8988T (cell line): ENCODE data around the gene ITGA5.

Experiments
- DNase-seq: peaks from one replicate; pipeline ENCODE4 v3.0.0; 2011

The ITGA5 gene

DNA sequence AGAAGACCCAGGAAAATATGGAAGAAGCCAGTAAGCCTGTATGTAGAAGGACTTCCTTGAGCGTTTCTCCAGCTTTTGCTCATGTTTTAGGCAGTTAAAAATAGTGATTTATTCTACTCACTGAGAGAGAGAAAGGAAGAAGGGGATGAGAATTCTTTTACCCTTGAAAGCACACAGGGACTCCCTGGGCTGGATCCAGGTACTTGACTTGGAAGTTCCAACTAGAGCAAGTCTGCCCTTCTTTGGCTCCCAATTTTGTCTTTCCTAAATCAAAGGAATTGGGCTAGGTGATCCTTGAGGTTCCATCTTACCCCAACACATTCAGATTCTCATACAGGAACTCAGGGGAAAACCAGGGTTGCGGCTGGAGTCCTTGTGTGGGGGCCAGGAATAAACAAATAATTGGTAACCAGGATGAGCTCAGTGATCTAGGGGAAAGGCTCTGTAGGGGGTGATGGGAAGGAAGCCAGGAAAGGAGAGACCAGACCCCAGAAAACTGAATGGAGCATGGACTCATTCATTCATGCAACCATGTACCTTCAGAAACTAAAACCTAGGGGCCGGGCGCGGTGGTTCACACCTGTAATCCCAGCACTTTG, 11.5 kb upstream of the ITGA5 start:
- DNase-seq, result no peak

DNA sequence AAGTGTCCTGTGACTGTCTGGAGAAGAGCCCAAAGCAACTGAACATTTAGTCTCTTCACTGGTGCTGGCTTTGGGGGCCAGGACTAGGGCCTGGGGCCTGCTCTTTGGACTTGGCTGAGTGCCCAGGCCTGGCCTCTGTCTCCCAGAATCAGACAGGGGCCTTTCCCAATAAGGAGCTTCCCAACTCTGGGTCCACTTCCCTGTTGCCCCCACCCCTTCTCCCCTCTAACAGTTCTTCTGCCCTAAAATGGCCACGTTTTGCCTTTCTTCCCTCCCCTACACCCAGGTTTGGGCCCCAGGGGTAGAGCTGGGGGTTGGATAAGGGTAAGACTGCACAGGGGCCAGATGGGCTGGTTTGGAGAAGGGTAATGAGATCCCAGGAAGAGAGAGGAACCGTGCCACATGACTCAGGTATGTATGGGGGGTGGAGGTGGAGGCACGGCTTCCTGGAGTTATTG, 10.0 kb upstream of the ITGA5 start:
- DNase-seq, result no peak

DNA sequence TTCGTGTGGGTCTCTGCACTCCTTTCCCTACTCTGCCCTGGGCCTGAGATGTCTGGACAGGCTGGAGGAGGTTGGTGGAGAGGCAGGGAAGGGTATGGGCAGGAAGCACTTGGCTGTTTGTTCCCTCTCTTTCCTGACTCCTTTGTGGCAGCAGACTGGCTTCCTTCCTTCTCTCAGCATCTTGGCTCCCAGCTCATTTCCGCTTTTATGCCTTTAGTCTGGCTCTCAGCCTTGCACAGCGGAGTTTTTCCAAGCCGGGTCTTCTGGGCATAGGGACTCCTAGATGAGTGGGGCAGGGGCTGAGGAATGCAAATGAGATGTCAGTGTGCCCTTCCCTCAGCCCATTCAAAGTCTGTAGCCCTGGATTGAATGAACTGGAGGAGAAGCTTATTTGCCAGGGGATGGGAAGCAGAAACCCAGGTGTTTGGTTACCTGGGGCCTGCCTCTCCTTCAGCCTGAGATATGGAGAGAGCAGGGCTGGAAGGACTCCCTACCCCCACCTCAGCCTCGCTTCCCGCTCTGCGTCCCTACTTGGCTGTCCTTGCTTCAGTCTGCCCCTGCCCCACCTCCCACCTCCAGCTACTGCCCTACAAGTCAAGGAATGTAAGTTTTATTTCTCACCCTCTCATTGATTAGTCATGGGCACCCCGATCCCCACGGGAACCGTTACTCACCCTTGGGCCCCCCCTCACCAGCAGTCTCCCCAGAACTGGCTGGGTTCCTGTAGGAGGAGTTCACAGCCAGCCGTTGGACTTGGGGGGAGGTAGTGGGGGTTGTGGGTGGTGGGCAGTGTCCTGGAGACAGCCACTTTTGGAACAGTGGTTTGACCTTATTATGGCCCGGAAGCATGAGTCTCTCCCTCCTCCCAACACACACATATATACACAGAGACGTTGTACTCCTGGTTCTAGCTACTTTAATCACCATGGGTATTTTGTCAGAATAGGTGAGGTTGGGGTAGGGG, 9.3 kb upstream of the ITGA5 start:
- DNase-seq, result no peak

GRCh38 chr12:54427106-54427505, 8.0 kb upstream of the ITGA5 start:
- DNase-seq, result no peak

- no peak for DNase-seq
Observed at GRCh38 chr12:54426690-54427089, 7.6 kb upstream of the ITGA5 start.

DNA sequence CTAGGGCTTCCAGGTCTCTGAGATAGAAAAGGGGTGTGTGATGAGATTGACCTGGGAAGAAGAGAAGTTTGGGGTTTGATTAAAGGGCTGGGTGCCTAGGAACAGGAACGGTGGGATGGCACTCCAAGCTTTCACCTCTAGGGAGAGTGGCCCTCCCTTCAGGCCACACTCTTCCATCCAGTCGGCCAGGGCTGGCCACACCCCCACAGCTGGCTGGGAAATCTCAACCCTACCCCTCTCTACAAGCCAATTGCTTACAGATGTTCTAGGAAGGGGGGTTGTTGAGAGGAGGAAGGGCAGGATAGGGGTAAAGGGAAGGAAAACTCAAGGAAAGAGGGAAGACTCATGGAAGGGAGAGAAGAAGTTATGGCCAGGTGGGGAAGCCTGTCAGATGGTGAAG, 6.6 kb upstream of the ITGA5 start:
- no peak for DNase-seq

DNA sequence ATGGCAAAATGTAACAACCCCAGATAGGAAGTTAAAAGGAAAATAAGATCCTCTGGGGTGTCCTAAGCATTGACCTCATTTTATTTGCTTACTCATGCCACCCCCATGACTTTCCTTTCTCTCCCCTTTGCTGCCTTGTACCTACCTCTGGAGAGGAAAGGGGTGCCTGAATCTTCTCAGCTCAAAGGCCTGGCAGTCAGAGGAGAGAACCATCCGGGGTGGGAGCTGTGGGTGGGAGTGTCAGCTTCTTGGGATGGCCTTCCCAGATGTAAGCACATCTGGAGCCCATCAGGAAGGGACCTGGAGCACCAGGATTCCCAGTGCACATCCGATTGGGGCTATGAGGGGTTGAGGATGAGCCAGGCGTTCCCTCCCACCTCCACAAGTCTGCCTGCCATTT, 5.2 kb upstream of the ITGA5 start:
- no peak for DNase-seq

GRCh38 chr12:54423816-54424150, 4.7 kb upstream of the ITGA5 start:
- DNase-seq, result no peak

- DNase-seq, result no peak
Observed at GRCh38 chr12:54421879-54422250, 2.8 kb upstream of the ITGA5 start.

- no peak for DNase-seq
Observed at GRCh38 chr12:54421175-54421878, 2.3 kb upstream of the ITGA5 start.

DNA sequence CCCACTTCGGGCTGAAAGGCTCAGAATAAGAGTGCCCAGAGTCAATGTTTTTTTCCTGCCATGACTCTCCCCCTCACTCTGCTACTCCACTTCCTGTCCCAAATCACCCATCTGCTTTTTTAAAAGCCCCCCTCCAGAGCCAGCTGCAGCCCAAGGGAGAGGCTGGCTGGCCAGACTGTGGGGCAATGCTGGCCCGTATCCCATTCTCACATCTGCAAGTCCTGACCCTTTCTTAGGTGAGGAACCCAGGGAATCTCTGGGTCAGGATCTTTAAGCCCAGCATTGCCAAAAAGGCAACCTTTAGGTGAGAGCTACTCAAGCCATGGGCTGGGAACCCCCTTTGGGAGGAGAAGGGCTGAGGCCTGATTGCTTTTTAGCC, 1.7 kb upstream of the ITGA5 start:
- DNase-seq, result no peak

DNA sequence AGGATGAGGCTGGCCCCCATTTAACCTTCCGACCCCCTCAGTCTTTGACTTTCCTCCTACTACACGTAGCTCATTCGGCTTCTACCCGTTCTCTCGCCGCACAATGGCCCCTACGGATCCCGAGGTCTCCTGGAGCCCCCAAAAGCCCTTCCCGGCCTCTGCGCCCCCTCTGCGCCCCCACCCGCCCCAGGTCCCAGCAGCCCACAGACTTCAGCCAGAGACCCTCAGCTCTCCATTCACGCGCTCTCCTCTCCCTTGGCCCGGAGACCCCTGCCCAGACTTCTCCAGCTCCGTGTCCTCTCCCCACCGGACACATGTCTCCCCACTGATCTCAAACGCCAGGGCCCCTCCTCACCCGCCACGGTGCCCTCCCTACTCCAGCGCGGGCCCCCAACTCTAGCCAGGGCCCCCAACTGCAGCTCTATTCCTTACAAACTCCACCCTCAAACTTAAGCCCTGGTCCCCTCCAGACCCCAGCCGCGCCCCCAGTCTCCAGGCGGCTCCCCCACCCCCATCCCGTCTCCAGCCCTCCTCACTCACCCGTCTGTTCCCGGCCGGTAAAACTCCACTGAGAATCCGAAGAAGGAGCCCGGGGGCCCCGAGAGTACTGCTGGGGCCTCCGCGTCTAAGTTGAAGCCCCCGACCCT, 502 bp downstream of the ITGA5 start:
- DNase-seq, result no peak

GRCh38 chr12:54417712-54418440, 1.2 kb downstream of the ITGA5 start:
- DNase-seq, result no peak

GRCh38 chr12:54416687-54417603, 2.1 kb downstream of the ITGA5 start:
- no peak for DNase-seq

DNA sequence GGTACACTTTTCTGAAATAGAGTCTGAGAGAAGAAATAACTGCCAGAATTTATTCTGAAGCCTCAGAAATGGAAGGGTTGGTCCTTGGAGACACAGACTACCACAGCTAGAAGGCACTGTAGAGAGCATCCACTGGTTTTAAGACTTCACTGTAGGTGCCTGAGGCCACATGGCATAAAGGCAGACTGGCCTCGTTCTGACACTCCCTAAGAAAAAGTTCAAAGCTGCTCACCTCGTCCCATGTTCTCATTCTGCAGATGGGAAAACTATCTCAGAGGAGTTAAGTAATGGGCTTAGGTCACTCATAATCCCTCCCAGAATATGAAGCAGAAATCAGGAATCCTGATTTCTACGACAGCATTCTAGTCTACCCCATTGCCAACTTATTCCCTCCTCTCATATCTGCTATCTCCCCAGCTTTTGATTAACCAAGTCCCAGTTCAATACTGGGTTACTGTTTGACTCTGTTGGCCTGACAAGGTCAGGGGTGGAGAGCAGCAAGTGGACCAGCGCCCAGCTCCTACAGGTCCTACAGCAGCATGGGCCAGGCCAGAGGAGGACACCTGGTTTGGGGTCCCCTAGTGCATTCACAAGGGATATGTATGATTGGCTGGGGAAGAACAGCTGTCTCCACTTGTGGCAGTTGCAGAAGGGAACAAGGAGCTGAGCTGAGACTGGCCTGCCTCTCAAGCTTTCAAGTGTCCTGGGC, 3.7 kb downstream of the ITGA5 start:
- no peak for DNase-seq

- DNase-seq, result no peak
Observed at GRCh38 chr12:54413284-54414190, 5.5 kb downstream of the ITGA5 start.

DNA sequence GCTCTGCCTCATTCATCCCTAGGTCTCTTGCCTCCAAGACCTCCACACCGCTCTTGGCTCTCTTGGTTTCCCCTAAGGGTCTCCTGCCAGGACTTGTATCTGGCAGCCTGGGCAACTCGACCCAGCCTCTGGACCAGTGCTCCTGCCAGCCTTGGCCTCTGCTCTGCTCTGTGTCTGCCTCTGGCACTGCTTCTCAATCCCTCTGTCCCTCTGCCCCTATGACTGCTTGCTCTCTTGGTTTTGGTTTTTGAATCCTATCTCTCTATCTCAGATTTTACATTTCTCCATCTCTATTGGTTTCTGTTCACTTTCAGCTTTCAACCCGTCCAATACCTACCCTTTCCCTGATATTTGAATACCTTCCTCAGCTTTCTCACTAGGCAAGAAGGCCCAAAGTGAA, 6.3 kb downstream of the ITGA5 start:
- no peak for DNase-seq

- no peak for DNase-seq
Observed at GRCh38 chr12:54412348-54412747, 6.7 kb downstream of the ITGA5 start.

- DNase-seq, result peak; percentile 70
Observed at GRCh38 chr12:54411391-54412241, 7.5 kb downstream of the ITGA5 start.
